ENCODE results near the gene FAM168B.
A peak's percentile ranks its signal among the peaks of the same experiment; 100 is the strongest.

The FAM168B gene

DNA sequence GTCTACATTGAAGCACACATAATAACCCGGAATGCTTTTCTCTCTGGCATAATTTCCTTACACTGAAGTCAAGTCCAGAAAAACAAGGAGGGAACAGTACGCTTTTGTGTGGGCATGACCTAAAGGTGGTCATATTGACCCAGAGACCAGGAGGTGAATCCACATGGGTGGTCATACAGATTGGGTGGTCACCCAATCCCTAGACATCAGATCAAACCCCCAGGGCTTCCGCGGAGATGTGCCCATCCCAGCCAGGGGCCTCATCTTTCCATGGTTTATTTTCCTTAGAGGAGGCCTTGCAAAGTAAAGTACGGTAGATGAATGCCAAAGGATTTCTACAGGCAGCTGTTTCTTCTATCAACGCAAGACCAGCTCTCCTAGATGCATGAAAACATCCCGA, 38.8 kb downstream of the FAM168B start:
- no peak for DNase-seq

DNA sequence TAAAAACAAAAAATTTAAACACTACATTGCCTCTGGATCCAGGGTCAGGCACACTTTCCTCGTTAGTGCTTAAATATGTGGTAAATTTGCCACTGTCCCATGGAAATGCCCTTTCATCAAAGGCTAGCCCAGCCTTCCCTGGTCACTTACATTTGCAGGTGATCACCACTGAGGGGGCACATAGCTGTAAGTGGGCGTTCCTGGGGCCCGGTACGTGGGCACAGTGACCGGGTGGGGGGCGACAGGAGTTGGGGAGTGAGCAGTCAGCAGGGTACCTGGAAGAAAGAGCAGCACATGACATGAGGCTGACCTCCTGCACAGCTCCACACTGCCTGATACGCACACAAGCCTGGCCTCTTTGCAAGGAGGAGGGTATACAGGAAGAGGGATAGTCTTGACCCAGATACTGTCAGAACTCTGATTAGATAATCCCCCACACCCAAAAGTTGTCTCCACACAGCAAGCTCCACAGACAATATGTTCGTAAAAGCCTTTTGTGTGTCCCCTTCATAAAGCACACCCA, 40.5 kb downstream of the FAM168B start:
- DNase-seq = no peak

- no peak for DNase-seq
Observed at GRCh38 chr2:131050896-131051295, 42.4 kb downstream of the FAM168B start.

DNA sequence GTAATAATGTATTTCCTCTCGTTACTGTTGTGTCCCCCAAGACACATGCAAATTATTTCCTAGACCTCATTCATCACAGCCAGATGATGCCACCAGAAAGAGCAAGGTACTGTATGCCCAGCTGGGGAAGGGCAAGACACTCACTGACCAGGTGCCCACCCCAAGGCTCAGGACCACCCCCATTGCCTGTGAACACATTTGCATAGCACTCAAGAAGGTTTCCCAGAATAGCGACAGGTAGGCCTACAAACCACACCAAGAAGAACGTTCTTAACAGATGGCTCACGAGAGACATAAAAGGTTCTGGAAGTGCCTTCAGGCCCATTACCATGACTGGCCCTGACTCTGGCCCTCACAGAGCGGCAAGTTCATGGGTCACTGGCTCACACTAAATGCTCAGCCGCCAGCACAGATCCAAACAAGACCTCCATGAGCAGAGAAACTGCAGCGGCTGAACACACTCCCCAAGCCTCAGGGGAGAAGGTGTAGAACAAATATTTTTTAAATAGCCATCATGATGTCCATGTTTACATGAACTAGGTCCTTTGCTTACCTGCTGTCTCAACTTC, 44.0 kb downstream of the FAM168B start:
- DNase-seq = no peak

DNA sequence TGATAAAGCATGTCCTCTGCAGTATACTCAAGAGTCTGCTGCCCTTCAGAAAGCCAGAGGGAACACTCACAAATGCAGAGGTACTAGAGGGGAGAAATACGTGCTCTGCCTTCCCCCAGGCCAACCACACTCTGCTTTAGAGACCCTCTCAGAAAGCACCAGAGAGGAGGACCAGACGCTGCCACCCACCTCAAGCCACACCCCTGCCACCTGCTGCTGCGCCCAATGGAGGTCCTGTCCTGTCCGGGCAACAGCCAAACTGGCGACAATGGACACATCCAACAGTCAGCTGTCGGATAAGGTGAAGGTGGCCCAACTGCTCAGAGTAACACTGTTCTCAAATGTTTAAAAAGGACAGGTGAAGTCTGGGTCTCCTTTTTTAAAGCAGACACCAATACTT, 44.6 kb downstream of the FAM168B start:
- DNase-seq = no peak

- DNase-seq = no peak
Observed at GRCh38 chr2:131047920-131048560, 45.2 kb downstream of the FAM168B start.

DNA sequence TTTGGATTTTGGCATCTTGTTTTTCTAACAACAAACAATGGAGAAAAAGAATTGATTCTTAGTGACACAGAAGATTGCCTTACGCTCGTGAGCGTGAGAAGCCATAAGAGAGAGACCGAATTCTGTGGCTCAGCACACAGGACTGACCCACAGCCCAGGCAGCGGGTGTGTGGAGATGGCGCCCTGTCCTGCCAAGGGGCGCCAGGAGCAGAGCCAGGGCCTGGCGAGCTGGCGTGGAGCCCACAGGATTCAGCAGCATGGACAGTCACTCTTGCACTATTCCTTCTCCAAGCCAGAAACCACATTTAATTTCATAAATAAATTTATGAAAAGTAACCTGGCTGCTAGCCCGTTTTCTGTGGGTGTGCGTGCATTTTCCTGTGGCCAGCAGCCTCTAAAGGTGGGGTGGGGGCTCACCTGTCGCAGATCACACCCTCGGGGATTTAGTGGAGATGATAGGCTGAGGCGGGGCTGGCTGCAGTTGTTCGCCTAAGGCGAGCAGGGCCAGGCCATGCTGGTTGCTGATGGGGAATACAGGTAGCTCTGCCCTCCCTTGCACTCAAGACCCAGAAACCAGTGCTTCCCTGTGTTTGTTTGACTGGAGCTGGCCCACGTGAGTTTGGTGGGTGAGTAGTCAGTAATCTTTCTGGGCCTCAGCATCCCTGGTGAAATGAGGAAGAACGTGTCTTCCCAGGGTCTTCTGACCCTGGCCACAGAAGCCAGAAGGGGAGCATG, 46.2 kb downstream of the FAM168B start:
- no peak for DNase-seq

DNA sequence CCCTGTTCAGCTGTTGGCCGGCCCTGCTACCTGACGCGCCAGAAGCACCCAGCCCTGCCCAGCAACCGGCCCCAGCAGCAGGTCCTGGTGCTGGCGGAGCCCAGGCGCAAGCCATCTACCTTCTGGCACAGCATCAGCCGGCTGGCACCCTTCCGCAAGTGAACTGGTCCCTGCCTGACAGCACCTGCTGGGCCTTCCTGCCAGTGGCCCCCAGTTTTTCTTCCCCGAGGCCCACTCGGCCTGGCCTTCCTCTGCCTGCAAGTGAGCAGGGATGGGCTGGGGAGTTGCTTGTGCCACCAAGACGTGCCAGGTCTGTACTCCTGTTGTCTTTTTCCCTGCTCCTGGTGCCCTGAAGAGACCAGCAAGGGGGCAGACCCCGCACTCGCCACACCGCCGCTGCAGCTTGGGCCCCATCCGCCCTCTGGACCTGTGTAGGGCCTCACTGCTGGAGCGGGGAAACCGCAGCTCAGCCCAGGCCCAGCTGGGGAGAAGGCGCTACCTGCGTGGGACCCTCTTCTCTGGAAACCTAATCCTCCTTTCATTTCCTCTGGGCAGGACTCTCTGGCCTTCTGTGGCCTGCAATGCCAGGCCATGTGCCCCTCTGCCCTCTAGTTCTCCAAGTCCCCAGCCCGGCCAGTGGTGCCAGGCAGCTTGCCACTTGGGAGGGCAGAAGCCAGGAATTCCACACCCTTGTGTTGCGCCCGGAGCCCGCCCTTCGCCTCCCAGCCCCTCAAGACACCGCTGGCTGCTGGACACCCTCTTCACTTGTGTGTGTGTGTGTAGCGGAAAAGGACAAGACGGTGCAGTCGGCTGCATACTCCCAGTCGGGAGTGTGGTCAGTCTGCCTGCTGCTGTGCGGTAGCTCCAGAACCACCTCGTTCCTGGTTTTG, 47.0 kb downstream of the FAM168B start:
- DNase-seq = no peak

- DNase-seq = no peak
Observed at GRCh38 chr2:131045286-131046027, 47.8 kb downstream of the FAM168B start.

DNA sequence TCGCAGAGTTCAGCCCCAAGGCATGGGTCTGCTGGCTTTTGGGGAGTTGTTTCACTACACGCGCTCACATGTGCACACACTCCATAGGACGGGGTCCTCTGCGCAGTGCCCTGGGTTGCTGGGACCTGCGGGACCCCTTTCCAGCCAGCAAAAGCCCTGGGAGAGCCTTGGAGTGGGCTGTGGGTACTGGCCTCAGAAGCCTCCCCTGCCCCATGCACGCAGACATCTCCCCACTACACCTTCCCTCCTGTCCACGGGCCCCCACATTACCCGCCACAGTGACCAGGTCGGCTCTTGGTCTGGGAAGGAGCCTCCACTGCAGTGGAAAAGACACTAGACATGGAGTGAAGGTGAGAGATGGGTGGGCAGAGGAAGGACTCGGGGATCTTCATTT, 48.5 kb downstream of the FAM168B start:
- no peak for DNase-seq

DNA sequence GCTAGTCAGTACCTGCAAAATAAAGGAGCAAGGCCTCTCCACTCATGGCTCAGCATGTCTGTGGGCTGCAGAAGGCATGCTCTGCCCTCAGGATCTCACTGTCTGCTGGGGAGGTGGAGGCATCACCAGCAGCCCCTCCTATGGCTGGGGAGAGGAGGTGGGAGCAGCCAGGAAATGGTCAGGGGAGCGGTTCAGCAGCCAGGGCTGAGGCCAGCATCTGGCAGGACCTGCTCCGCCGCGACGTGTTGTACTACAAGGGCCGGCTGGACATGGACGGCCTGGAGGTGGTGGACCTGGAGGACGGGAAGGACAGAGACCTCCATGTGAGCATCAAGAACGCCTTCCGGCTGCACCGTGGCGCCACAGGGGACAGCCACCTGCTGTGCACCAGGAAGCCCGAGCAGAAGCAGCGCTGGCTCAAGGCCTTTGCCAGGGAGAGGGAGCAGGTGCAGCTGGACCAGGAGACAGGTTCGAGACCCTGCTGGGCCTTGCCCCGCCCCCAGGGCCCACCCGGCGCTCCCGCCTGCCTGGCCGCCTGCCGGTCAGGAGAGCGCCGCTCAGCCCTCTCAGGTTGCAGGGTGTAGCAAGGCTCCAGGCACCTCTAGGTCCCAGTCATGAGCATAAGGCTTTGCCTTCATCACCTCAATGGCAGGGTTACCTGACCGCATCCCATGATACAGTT, 49.0 kb downstream of the FAM168B start:
- DNase-seq = no peak

- DNase-seq = no peak
Observed at GRCh38 chr2:131043199-131044074, 49.8 kb downstream of the FAM168B start.

DNA sequence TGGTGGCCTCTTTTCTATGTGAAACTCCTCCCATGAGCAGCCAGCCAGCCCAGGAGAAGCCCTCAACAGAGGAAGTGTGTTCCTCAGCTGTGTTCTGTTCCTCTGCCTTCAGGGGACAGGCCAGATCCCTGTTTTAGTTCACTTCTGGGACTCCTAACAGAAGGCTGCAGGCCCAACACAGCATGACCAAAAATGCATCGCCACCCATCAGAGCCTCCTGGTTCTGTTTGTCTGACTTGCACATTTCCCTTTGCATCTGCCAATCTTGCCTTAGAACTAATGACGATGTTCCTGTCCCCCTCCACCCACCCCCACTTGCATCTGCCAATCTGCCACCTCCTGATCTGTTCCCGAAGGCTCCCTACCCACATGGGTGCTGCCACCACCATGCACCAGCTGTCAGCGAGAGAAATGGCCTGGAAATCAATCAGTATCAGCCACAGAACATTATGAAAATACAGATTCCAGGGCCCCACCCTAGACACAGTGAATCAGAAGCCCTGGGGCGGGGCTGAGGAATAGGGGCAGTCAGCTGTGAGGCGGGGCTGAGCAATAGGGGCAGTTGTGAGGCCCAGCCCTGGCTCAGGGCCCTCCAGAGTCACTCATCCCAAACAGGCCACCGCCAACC, 51.0 kb downstream of the FAM168B start:
- DNase-seq = peak; percentile 2

- DNase-seq = no peak
Observed at GRCh38 chr2:131041402-131042147, 51.7 kb downstream of the FAM168B start.

GRCh38 chr2:131040661-131041401, 52.4 kb downstream of the FAM168B start:
- no peak for DNase-seq

DNA sequence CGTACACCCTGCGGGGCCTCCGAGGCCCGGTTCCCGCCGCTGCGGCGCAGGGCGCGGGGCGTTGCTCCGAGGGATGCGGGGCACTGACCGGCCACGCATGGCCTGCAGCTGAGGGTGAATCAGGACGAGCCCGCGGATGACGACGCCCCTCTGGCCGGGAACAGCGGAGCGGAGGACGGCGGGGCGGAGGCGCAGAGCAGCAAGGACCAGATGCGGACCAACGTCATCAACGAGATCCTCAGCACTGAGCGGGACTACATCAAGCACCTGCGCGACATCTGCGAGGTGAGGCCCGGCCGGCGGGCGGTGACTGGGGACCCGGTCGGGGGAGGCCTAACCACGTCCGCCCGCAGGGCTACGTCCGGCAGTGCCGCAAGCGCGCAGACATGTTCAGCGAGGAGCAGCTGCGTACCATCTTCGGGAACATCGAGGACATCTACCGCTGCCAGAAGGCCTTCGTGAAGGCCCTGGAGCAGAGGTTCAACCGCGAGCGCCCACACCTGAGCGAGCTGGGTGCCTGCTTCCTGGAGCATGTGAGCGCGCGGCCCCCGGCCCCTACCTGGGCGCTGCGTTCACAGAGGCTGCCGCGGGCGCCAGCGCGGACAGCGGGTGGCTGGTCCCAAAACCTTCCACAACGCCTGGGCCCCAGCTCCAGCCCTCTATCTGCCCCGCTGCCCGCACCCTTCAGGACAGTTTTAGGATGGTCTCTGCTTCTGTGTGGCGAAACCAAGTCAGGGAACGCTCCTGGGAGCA, 53.2 kb downstream of the FAM168B start:
- DNase-seq = no peak

- DNase-seq = no peak
Observed at GRCh38 chr2:131039535-131039907, 53.7 kb downstream of the FAM168B start.

DNA sequence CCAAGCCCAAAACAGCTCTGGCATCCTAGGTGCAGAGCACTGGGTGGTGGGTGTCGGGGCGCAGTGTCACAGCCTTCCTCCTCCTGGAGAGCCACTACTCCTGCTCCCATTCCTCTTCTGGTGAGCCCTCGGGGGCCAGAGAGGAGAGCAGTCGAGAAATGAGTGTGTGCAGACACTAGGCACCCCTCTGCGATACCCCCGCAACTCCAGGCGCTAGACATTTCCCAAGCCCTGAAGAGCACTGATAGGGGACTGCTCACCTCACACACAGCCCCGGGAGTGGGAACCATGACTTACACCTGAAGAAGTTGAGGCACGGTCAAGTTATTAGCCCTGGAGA, 54.2 kb downstream of the FAM168B start:
- DNase-seq = no peak

Data from NCI-H69 (cell line).